HEK293 (cell line): ENCODE data around the gene NBDY.

ENCODE experiments used
- ATF2 ChIP-seq: fragments of 450-650 bp; formaldehyde crosslinking; IDR thresholded peaks from 2 replicates; pipeline ENCODE4 v1.5.1; 2016; ENCODE audit warnings: missing biosample characterization, missing genetic modification characterization, low read depth
- BCL11A ChIP-seq: fragments of 450-650 bp; formaldehyde crosslinking; IDR thresholded peaks from 2 replicates; pipeline ENCODE4 v1.5.1; 2016; ENCODE audit warnings: low read depth, missing biosample characterization, missing genetic modification characterization
- CTCF ChIP-seq: fragments of 450-650 bp; formaldehyde crosslinking; IDR thresholded peaks from 2 replicates; pipeline ENCODE4 v1.5.1; 2016; ENCODE audit warnings: missing biosample characterization, missing genetic modification characterization
- MYNN ChIP-seq: fragments of 450-650 bp; formaldehyde crosslinking; IDR thresholded peaks from 2 replicates; pipeline ENCODE4 v1.5.1; 2016; ENCODE audit warnings: missing biosample characterization, missing genetic modification characterization, borderline replicate concordance
- PBX3 ChIP-seq: sonication (generic); formaldehyde crosslinking; IDR thresholded peaks from 2 replicates; pipeline ENCODE4 v1.8.1; 2022; ENCODE audit warnings: mild to moderate bottlenecking, moderate library complexity, missing genetic modification reagents
- PRDM10 ChIP-seq: fragments of 450-650 bp; formaldehyde crosslinking; IDR thresholded peaks from 2 replicates; pipeline ENCODE4 v1.5.1; 2016; ENCODE audit warnings: missing biosample characterization, missing genetic modification characterization
- YY1 ChIP-seq: fragments of 450-650 bp; formaldehyde crosslinking; IDR thresholded peaks from 2 replicates; pipeline ENCODE4 v1.5.1; 2018; ENCODE audit warnings: missing biosample characterization, missing genetic modification characterization
- ZBTB17 ChIP-seq: fragments of 450-650 bp; formaldehyde crosslinking; IDR thresholded peaks from 2 replicates; pipeline ENCODE4 v1.5.1; 2016; ENCODE audit warnings: missing biosample characterization, missing genetic modification characterization
- ZFP37 ChIP-seq: fragments of 450-650 bp; formaldehyde crosslinking; IDR thresholded peaks from 2 replicates; pipeline ENCODE4 v1.5.1; 2016; ENCODE audit warnings: missing biosample characterization, missing genetic modification characterization
- ZNF10 ChIP-seq: fragments of 450-650 bp; formaldehyde crosslinking; IDR thresholded peaks from 2 replicates; pipeline ENCODE4 v1.5.1; 2017; ENCODE audit warnings: missing biosample characterization, missing genetic modification characterization
- ZNF274 ChIP-seq, 2 experiments: fragments of 200-500 bp in 1 of 2; fragments of 450-650 bp in 1 of 2; sonication (Bioruptor generic) in 1 of 2; formaldehyde crosslinking in 1 of 2; IDR thresholded peaks; 2 replicates each; pipeline versions ENCODE4 v1.5.1 to v1.6.1; 2014 to 2016; ENCODE audit warnings: borderline replicate concordance in 1 of 2, inconsistent platforms in 1 of 2, low read length in 1 of 2, missing biosample characterization in 1 of 2, missing genetic modification characterization in 1 of 2
- ZNF658 ChIP-seq: fragments of 450-650 bp; formaldehyde crosslinking; IDR thresholded peaks from 2 replicates; pipeline ENCODE4; 2016; ENCODE audit warnings: missing biosample characterization, missing genetic modification characterization
- ZNF660 ChIP-seq: fragments of 450-650 bp; IDR thresholded peaks from 2 replicates; pipeline ENCODE4 v1.5.1; 2018; ENCODE audit warnings: missing biosample characterization, mild to moderate bottlenecking, missing genetic modification characterization
- ZNF747 ChIP-seq: fragments of 450-650 bp; formaldehyde crosslinking; IDR thresholded peaks from 2 replicates; pipeline ENCODE4 v1.5.1; 2016; ENCODE audit warnings: missing biosample characterization, missing genetic modification characterization

GRCh38 chrX:56802921-56803849 lies 74.1 kb downstream of the NBDY start:
- TF ChIP-seq ATF2 (tag by site-specific recombination) (no peak), CTCF (tag by site-specific recombination) (peak; percentile 32; the same call in 1 of the 2 replicates), BCL11A (tag by site-specific recombination) (no peak), MYNN (tag by site-specific recombination) (no peak), ZNF660 (tag by site-specific recombination) (no peak), ZNF10 (tag by site-specific recombination) (no peak), YY1 (tag by site-specific recombination) (no peak), ZNF658 (tag by site-specific recombination) (no peak), PRDM10 (tag by site-specific recombination) (no peak), ZNF747 (no peak), PBX3 (CRISPR knock-in tag) (no peak), ZNF274 (IDR thresholded peaks at IDR 0.05; ENCODE audit: low read length) (no peak), ZNF274 (tag by site-specific recombination; IDR thresholded peaks at IDR 0.05; ENCODE audit: borderline replicate concordance) (no peak), ZFP37 (tag by site-specific recombination) (no peak), ZBTB17 (tag by site-specific recombination) (no peak)
